AG08396 (cell line): ENCODE results near the gene SLC22A25.
"Not testable (repeated sequence)": the region's sequence is repeated elsewhere in the genome, so short reads cannot be mapped to it uniquely, and the experiment has no call there.

Experiments
- DNase-seq: peaks from one replicate; pipeline ENCODE4 v3.0.0; 2012; ENCODE audit warnings: low spot score, mixed read lengths

SLC22A25 gene

GRCh38 chr11:63235471-63236461 is 7.6 kb downstream of the SLC22A25 start:
- not testable (repeated sequence) for DNase-seq

DNA sequence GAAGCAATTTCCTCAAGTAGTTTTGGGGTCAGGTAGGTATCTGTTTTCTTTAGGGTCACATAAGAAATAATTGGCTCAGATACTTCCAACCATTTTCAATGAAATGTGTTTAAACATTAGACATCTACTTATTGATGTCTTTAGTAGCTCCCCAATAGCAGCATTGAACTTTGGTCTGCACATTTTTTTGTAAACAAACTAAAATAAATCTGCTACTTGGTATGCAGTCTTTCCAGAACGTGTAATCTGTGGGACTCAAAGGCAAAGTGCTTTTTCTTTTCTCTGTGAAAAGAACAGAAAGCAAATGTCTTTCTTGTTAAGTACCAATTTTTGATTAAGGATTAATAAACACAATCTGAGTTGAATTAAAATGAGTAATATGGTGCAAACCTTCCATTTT is 13.6 kb downstream of the SLC22A25 start:
- no peak for DNase-seq

DNA sequence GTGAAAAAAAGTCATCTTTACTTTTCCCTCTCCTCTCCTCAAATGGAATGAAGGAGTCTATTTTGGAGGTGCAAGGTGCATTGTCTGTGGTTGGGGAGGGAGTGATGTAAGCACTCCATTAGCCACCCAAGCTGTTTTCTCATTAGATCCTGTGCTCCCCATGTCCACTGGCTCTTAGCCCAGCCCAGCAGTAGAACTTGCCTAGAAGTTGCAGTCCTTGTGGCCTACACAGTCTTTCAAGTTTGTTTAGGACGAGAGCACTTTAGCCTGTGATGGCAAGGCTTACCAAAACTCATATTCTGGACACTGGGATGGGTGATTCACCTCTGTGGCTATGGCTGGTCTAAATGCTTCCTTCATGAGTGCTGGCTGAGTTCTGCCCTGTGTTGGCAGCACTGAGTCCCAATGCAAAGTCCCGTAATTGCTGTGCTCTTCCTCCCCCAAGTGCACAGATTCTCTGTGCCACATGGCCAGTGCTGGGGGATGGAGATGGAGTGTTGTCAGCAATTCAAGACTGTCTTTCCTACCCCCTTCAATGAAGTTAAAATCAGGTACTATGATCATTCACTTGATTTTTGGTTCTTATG is 15.8 kb downstream of the SLC22A25 start:
- DNase-seq, result no peak

DNA sequence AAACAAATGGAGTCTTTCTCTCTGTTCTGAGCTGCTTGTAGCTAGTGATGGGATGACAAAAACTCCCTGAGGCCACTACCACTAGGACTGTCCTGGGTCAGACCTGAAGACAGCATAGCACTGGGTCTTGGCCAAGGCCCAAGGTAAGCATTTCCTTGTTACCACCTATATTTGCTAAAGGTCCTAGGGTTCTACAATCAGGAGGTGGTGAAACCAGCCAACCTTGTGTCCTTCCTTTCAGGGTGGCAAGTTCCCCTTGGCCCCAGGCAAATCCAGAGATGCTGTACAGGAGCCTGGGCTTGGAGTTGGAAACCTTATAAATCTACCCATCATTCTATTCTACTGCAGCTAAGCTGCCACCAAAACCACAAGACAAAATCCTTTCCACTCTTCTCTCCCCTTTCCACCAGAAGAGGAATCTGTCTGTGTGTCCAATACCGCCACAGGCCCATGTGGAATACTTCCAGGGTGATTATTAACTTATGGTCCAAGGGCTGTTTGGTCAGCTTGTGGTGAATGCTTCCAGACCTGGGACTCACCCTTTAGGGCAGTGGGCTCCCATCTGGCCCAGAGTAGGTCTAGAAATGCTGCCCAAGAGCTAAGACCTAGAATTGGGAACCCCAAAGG is 16.8 kb downstream of the SLC22A25 start:
- DNase-seq, result no peak

DNA sequence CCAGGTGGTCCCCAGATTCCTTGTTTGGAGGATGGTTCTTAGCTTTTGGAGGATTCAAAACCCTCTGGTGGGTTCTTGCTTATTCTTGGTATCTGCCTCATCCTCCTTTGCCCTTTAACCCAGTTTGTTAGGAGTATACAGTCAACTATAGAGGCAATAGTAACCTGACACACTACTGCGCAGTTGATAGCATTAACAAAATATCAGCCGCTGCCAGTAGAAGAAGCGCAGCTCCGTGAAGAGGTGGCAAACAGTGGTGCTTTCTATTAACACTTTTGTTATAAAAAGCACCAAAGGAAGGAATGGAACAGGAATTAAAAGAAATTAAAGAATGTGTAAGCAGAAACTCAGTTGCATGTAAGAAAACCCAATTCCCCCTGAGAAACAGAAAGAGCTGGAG is 29.3 kb downstream of the SLC22A25 start:
- no peak for DNase-seq

DNA sequence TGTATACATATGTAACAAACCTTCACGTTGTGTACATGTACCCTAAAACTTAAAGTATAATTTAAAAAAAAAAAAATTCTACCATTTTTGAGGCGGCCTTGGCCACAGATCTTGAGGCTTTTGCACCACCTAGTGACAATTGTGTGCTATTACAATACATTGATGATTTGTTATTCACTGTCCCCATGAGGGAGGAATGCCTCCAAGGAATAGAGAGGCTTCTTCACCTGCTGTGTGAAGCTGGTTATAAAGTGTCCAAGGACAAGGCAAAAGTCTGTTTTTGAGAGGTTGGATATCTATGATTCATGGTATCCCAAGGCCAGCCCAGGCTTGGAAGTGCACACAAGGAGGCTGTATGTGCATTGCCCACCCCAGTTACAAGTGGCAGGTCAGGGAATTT is 30.7 kb downstream of the SLC22A25 start:
- DNase-seq, result peak; percentile 33

- DNase-seq, result no peak
Measured at GRCh38 chr11:63210111-63210510, 33.3 kb downstream of the SLC22A25 start.
